Measurements from ENCODE around the gene JUP. TPM values are rescaled to one million over a fixed set of nuclear protein-coding genes. Genes with fewer than 3 reads are reported as not detected.

Gene JUP
- total RNA-seq, 1 donor from 2014 or later: 92.5 TPM

- H3K27ac ChIP-seq: peak within 1 kb of the TSS; percentile 73
- no peak for DNase-seq
- peaks cover 27% of the 10 kb centered on the region for H3K4me1 ChIP-seq
- H3K36me3 ChIP-seq: no peaks in the 10 kb centered on the region
- intact Hi-C loops (cut with DNase I): no loop called here
- no peaks in the 10 kb centered on the region for H3K9me3 ChIP-seq
- ATAC-seq: peak; percentile 12 to 35
- no peaks in the 10 kb centered on the region for H3K27me3 ChIP-seq (ENCODE audit: low read depth)
- no peak for TF ChIP-seq CTCF (IDR thresholded peaks at IDR 0.05)
- peak within 1 kb of the TSS; percentile 84 for H3K4me3 ChIP-seq
These were observed 26.1 kb upstream of the JUP start, which contains the start of gene FKBP10 for GRCh38 chr17:41812381-41813151. FKBP10 (plus strand) TSS chr17:41813004; CDS start chr17:41813035, 31 bp downstream.

DNA sequence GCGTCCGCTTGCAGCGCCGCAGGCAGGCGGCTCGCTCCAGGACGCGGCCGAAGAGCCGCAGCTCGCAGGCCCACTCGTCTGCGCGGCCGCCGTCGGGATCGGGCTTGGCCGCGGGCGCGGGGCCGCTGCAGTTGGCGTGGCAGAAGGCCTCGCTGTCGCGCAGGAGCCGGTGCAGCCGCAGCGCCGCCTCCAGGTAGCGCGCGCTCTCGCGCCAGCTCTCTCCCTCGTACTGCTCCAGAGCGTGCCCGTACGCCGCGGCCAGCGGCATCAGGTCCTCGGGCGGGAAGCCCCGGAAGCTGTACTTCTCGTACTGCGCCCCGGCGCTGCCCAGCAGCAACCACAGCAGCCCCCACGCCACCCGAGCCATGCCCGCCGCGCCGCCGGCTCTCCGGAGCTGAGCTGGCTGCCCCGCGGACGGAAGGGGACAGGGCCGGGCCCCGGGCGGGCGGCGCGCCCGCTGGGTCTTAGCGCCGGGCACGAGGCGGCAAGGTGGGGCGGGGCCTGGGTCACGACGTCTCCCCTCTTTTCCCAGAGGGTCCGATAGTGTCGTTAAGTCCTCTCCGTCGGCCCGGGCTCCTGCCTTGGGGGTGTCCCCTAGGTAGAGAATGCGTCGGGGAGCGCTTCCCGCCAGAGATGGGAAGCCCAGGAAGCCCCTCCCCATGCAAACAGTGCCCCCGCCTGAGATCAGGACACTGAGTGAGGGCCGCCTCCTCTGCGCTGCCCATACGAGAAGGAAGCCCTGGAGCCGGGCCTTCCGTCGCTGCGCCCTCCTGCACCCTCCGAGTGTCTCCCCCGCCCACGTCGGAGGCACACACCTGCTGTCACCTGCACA lies 25.3 kb upstream of the JUP start, which contains the start of gene P3H4:
Gene P3H4, minus strand, starts transcription at position 401 of the 832 bp plus-strand sequence. Its CDS starts 34 bp downstream, at position 367.
- Histone ChIP-seq H3K9me3 (no peaks in the 10 kb centered on the region), H3K4me1 (peaks cover 27% of the 10 kb centered on the region), H3K36me3 (no peaks in the 10 kb centered on the region), H3K4me3 (peak within 1 kb of the TSS; percentile 84), H3K27ac (peak within 1 kb of the TSS; percentile 73), H3K27me3 (ENCODE audit: low read depth) (no peaks in the 10 kb centered on the region)
- ATAC-seq (peak; percentile 92 to 94), DNase-seq (peak; percentile 86)
- peak; percentile 78 for TF ChIP-seq CTCF (IDR thresholded peaks at IDR 0.05)
- intact Hi-C loops (cut with DNase I): no loop called here

GRCh38 chr17:41810659-41811548 lies 24.4 kb upstream of the JUP start:
- ATAC-seq (peak; percentile 41 to 55), DNase-seq (peak; percentile 58)
- Histone ChIP-seq H3K27me3 (ENCODE audit: low read depth) (no peaks in the 10 kb centered on the region), H3K4me1 (peaks cover 27% of the 10 kb centered on the region), H3K27ac (peak overlapping the region; percentile 73), H3K4me3 (peak overlapping the region; percentile 84), H3K9me3 (no peaks in the 10 kb centered on the region), H3K36me3 (no peaks in the 10 kb centered on the region)
- intact Hi-C loops (cut with DNase I): no loop called here
- no peak for TF ChIP-seq CTCF (IDR thresholded peaks at IDR 0.05)

GRCh38 chr17:41806685-41807445 lies 20.4 kb upstream of the JUP start:
- Histone ChIP-seq H3K9me3 (no peaks in the 10 kb centered on the region), H3K27ac (no peak overlapping the region), H3K4me1 (peaks cover 20% of the 10 kb centered on the region), H3K4me3 (no peak overlapping the region), H3K36me3 (no peaks in the 10 kb centered on the region), H3K27me3 (ENCODE audit: low read depth) (no peaks in the 10 kb centered on the region)
- no peak for TF ChIP-seq CTCF (IDR thresholded peaks at IDR 0.05)
- intact Hi-C loops (cut with DNase I): no loop called here
- ATAC-seq: no peak
- DNase-seq: no peak

Measured in lower lobe of right lung (tissue), 2 donors.